Measurements from ENCODE around the gene PALM.

Gene PALM

DNA sequence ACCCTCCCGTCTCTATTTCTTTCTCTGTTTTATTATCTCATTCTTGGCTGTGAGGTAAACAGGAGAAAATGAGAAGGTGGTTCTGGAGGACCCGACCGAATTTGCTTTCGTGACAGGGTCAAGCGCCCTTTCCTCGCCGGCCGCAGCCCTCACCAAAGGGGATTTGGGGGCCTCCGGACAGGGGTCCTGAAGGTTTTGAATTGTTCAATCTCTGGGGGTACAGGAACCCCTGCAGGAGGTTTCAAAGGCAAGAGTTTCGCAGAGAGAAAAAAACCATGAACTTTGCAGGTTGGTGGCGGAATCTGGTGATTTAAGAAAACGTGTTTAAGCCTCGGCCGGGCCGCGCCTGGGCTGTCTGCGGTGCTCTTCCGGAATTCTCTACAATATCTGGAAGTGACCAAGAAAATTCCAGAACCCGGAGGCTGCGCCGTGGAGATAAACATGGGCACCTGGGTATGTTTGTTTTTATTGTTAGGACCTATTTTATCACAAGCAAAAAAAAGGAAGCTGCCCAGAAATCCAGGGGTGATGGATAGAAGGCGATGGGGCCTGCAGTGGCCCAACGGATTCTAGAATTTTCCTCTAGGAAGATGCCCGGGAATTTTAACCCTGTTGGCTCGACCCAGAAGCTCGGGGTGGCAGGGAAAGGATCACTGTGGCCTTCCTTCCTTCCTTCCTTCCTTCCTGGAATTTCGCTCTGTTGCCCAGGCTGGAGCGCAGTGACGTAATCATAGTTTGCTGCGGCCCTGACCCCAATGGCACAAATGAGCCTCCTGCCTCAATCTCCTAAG, 74.3 kb downstream of the PALM start:
- no peak for DNase-seq

DNA sequence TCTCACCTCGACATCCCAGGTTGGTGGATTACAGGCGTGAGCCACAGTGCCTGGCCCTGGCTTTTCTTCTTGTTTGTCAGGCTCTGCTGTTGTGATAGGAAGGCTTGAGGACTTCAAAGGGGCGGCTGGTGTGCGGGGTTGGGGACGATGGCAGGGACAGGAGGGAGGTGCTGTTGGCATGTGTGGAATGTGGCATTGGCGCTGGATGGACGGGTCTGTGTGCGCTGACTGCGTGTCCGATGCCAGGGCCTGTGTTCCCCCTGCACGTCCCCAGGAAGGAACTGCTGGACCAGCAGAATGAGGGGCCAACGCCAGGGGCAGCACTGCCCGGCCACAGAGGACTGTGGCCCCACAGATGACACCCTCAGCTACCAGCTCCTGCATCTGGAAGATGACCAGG, 75.8 kb downstream of the PALM start:
- DNase-seq, result no peak

DNA sequence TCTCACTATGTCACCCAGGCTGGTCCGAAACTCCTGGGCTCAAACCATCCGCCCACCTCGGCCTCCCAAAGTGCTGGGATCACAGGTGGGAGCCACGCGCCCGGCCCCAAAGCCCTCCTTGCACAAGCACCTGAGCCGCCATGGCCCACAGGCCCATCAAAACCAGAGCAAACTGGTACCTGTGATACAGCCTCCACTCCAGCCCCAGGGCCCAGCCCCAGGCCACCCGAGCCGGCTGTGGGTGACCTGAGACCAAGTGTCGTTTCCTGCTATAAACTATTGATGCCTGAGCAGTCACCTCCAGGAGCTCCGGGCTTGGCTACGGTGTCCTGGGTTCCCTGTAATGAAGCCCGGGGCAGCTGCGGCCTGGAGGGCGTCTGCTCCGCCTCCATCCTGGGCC, 78.8 kb downstream of the PALM start:
- no peak for DNase-seq

DNA sequence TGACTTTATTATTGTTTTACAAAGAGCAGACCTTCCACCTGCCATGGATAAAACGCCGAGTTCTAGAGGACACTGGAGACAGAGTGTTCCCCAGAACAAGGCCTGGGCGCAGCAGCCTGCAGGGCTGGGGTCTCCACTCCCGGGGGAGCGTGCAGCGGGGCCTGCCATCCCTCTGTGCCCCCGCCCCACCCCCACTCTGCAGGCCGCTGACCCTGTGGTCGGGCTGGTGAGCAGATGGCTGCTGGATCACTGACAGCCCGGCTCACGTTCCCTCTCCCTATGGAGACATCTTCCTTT, 79.9 kb downstream of the PALM start:
- no peak for DNase-seq

DNA sequence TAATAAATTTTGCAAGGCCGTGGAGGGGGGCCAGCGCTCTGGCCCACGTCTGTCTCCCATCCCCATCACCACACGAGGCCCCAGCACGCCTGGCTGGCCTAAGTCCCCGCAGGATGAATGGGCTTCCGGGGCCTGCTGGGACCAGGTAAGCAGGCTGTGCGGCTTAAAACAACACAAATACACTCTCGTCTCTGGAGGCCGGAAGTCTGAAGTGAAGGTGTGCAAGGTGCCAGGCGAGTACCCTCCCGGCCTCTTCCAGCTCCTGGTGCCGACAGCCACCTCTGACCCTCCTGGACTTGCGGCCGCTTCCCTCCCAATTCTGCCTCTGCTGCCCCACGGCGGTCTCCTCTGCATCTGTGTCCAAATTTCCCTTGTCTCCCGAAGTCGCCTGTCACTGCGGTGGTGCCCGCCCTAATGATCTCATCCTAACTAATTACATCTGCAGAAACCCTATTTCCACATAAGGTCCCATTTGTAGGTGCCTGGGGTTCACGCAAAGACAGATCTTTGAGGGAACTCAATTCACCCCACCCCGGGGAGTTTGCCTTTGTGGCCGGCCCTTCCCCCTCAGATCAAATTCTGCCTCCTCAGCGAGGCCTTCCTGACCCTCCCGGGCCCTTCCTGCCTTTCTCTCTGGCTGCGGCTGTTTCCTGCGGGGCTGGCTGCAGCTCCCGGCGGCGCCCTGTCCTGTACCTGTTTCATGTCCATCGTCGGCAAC, 80.4 kb downstream of the PALM start:
- no peak for DNase-seq

DNA sequence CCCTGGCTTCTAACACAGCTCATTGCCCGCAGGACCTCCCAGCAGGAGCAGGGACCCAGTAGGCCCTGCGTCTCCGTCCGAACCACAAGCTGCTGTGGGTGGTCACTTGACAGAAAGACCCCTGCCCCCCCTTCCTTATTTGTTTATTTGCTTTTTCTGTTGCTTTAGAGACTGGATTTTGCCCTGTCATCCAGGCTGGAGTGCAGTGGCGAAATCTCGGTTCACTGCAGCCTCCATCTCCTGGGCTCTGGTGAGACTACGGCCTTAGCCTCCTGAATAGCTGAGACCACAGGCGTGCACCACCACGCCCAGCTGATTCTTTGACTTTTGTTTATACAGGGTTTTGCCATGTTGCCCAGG, 80.9 kb downstream of the PALM start:
- DNase-seq, result no peak

DNA sequence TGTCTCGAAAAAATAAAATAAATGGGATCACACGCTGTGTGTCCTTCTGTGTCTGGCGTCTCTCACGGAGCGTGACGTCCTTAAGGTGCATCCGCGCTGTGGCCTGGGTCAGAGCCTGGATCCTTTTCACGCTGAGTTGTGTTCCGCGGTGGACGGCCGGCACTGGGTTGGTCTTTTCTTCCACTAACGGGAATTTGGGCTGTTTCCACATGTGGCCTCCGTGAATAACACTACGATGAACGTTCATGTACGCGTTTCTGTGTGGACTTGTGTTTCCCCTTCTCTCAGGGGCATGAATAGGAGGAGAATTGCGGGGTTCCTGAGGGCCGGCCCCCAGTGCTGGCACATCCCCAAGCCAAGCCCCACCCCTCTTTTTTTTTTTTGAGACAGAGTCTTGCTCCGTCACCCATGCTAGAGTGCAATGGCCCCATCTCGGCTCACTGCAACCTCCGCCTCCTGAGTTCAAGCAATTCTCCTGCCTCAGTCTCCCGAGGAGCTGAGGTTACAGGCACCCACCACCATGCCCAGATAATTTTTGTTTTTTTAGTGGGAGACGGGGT, 82.4 kb downstream of the PALM start:
- DNase-seq, result no peak

DNA sequence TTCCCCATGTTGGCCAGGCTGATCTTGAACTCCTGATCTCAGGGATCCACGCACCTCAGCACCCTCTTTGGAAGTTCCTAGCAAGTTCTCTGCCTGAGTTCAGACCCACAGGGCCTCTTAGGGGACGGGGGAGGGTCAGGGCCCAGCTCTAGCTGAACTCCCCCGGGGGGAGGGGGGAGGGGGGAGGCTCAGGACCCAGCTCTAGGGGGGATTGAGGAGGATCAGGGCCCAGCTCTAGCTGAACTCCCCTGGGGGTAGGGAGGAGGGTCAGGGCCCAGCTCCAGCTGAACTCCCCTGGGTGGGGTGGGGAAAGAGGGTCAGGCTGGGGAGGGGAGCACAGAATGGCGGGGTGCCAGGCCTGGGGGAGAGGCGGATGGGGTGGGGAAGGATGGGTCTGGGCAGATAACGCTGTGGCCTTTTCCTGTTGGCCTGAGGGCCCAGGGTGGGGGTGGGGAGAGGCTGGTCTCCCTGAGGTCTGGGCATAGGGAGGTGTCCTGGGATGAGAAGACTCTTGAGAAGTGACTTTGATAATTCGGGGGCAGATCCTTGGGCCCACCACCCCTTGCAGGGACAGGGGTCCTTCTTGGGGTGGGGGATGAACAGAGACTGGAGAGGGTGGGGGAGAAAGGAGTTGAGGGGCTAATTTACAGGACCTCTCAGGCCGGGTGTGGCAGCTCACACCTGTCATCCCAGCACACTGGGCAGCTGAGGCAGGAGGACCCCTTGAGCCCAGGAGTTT, 83.0 kb downstream of the PALM start:
- DNase-seq, result no peak

DNA sequence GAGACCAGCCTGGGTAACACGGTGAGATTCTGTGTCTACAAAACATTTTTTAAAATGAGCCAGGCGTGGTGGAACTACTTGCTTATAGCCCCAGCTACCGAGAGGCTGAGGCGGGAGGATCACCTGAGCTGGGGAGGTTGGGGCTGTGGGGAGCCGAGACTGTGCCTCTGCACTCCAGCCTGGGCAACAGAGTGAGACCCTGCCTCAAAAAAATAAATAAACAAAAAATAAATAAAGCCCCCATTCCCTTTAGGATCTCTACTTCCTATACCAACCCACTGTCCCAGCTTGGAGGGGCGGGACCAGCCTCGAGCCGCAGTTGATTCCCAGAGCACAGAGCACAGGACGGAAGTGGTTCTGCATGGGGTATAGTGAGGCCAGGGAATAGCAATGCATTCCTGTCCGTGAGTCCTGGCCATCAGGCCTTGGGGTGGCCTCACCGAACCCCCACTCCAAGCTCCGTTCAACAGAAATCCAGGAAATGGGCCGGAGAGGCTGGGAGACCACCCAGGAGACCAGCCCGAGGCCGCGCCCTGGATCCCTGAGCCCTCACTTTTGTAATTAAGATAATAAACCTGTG, 83.7 kb downstream of the PALM start:
- DNase-seq, result no peak

DNA sequence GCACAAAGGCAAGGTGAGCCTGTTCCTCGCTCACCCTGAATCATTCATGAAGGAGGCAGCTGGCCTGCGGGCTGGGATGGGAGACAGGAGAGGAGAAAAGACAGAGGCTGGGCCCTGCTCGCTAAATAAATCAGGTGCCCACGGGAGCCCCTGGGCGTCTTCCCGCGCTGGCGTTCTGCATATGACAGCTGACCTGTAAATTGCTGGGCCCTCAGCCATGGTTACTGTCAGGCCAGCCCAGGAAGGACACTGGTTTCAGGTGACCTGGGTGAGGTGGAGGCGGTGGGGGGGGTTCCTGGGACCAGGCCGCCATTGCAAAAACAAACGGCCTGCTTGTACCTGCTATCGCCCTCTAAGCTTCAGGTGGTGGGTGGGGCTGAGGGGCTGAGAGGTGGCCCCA, 85.1 kb downstream of the PALM start:
- no peak for DNase-seq

DNA sequence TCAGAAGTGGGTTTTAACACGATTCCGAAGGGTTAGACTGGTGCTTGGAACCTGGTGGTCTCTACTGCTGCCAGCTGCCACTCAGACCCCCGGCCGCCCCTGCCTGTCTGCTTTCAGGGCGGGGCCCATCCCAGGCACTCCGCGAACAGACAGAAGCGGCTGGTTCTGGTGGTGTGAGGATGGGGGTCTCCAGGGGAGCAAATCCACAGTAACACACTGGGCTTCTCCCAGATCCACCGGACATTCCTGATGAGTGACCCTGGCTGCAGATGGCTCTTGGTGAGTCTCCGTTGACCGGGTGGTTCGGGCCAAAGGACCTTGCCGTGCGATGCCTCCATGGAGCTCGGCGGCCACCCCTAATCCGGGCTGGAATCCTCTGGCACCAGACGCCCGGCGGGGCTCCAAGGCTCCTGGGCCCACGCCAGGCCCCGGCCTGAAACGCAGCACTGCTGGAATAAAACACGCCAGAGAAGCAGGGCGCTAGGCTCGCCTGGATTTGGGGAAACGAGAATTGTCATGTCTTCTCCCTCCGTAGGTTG, 86.4 kb downstream of the PALM start:
- no peak for DNase-seq

DNA sequence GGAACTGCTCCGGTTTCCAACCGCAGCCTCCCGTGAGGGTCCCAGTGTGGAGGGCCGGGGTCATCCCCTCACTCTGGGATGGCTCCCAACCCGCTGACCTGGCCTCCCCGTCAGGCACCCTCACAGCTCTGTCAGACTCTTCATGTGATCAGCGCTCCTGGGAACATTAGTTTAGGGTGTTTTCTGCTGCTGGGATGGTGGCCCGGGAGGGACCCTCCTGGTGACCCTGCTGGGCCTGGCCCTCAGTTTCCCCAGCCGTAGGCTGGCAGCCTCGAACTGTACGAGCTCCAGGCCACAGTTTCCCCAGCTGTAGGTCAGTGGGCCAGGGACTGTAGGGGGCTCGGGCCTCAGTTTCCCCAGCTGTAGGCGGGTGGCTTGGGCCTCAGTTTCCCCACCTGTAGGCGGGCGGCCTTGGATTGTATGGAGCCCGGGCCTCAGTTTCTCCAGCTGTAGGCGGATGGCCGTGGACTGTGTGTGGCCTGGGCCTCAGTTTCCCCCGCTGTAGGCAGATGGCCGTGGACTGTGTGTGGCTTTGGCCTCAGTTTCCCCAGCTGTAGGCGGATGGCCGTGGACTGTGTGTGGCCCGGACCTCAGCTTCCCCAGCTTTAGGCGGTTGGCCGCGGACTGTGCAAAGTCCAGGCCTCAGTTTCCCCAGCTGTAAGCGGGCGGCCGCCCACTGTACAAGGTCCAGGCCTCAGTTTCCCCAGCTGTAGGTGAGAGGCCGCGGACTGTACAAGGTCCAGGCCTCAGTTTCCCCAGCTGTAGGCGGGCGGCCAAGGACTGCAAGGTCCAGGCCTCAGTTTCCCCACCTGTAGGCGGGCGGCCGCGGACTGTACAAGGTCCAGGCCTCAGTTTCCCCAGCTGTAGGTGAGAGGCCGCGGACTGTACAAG, 87.2 kb downstream of the PALM start:
- DNase-seq, result no peak

DNA sequence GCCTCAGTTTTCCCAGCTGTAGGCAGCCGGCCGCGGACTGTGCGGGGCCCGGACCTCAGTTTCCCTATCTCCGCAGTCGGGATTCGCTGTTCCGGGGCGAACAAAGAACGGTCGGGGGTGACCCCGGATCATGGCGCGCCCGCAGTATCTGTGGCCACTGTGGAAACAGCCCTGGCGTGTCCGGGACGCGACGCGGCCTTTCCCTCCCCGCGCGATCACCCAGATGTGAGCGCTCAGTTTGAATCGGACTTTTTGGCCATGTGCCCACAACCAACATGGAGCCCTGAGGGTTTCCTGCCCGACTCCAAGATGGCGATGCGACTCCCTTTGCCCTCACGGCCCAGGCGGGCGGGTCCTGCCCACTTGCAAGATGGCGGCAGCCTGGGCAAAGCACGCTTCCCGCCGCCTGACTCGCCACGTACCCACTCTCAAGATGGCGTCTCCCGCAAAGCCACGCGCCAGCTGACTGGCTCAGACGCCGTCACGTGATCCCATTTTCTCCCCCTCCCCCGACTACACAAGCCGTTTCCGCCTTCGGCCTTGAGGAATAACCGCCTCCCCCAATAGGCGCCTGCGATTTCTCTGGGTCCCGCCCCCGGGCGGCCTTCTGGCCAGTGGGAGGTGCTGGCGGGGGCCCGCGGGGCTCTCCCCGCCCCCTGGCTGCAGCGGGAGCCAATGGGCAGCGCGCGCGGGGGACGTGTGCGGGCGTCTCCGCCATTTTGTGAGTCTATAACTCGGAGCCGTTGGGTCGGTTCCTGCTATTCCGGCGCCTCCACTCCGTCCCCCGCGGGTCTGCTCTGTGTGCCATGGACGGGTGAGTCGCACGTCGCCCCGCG, 88.2 kb downstream of the PALM start, which contains the start of gene PTBP1:
Gene PTBP1 (plus strand): TSS at position 761 of the 836 bp plus-strand sequence. CDS start 46 bp downstream, at position 807.
- peak; percentile 100 for DNase-seq
